Adrenal gland (tissue), 12 donors: ENCODE data around the gene PDE4DIP. TPM values are rescaled to one million over a fixed set of nuclear protein-coding genes. Genes with fewer than 3 reads are reported as not detected.
"Not testable (repeated sequence)": the region's sequence is repeated elsewhere in the genome, so short reads cannot be mapped to it uniquely, and the experiment has no call there.

Experiments
- DNase-seq, 7 donors: peaks; one replicate each; pipeline ENCODE4 v3.0.0-alpha.2; 2019 to 2020
- H3K27ac ChIP-seq, 5 donors: fragments of 200-600 bp; sonication (generic) in 4 of 5; 1 replicate in 3 of 5; 2 replicates in 2 of 5; pipeline versions ENCODE4 v1.5.1 to v1.8.0; 2016 to 2020; ENCODE audit warnings: mild to moderate bottlenecking in 1 of 5
- H3K27me3 ChIP-seq: fragments of 200-600 bp; 2 replicates; pipeline ENCODE4 v1.8.0; 2021
- H3K36me3 ChIP-seq, 2 donors: fragments of 200-600 bp; replicated peaks in 1 of 2; 1 replicate in 1 of 2; 2 replicates in 1 of 2; pipeline versions ENCODE4 v1.5.1 to v1.8.0; 2018 to 2022
- H3K4me1 ChIP-seq, 2 donors: fragments of 200-600 bp; replicated peaks in 1 of 2; 1 replicate in 1 of 2; 2 replicates in 1 of 2; pipeline versions ENCODE4 v1.5.1 to v1.8.0; 2018 to 2021
- H3K4me3 ChIP-seq, 4 donors: fragments of 200-600 bp; sonication (generic) in 3 of 4; one replicate each; pipeline ENCODE4 v1.5.1; 2016 to 2018
- H3K9me3 ChIP-seq, 3 donors: fragments of 200-600 bp; sonication (generic) in 1 of 3; replicated peaks in 1 of 3; 1 replicate in 2 of 3; 2 replicates in 1 of 3; pipeline versions ENCODE4 v1.5.1 to v1.8.0; 2016 to 2021
- WGBS, 4 donors: extraction: QIAGEN DNeasy Blood & Tissue Kit in 2 of 4; methylation state at CpG; one replicate each; pipeline versions ENCODE4 v1.1.5 to v1.1.7; 2013 to 2017; 5-methylcytosine and 5-hydroxymethylcytosine counted together
- intact Hi-C, 2 donors: fragments of 100-400 bp; cut with DNase I; formaldehyde crosslinking; loops; one replicate each; pipeline versions ENCODE4 v1.14.1 to v1.15.0; 2022 to 2023
- polyA plus RNA-seq, 3 donors: library from polyadenylated mRNA; stranded (reverse); fragments of 200-250 nt in 2 of 3; fragments of 350-450 nt in 1 of 3; fragmentation: Illumina TruSeq in 1 of 3; extraction: RNeasy Lipid Tissue Mini Kit (QIAGEN cat#74804) in 1 of 3; gene quantifications; one replicate each; pipeline ENCODE4 v1.2.3, GENCODE V29; 2013 to 2014
- total RNA-seq, 9 donors: library from RNA; depleted of rRNA in 4 of 9; stranded (reverse); fragments of >200 nt in 4 of 9; fragments of 120-200 nt in 1 of 9; fragmentation: NEBNext Ultra II Directional in 1 of 9; extraction: Animal tissue kit (Norgen Biotek cat#: 25700) in 1 of 9; gene quantifications; one replicate each; pipeline versions ENCODE4 v1.1.0 to v1.2.4, GENCODE V29; 2013 to 2023
- donor health status: healthy with polysubstance abuse.
- donor health status: Bipolar disorder and iron deficiency.
- donor health status: DM: yes; HTN: yes; CAD: no.
- donor health status: DM: no; HTN: no; CAD: no.
- donor health status: DM: no; HTN: no; CAD: no.
- donor health status: DM: yes; HTN: yes; CAD: no.

PDE4DIP gene
- total and polyA plus RNA-seq, 12 donors: 6.1 to 31.9 (median 22.2) TPM

- H3K27ac ChIP-seq, intact Hi-C loops, DNase-seq, H3K4me3 ChIP-seq, H3K27me3 ChIP-seq, H3K36me3 ChIP-seq, H3K4me1 ChIP-seq, H3K9me3 ChIP-seq: not testable (repeated sequence)
- WGBS, 4 donors: no CpG with 5 or more reads among the region's 5 CpGs
Measured at GRCh38 chr1:148900026-148900425, 55.8 kb downstream of the PDE4DIP start.

GRCh38 chr1:148900691-148901090, 56.5 kb downstream of the PDE4DIP start:
- H3K4me1 ChIP-seq, H3K27ac ChIP-seq, H3K36me3 ChIP-seq, H3K4me3 ChIP-seq, DNase-seq, intact Hi-C loops, H3K9me3 ChIP-seq, H3K27me3 ChIP-seq: not testable (repeated sequence)
- no CpG with 5 or more reads among the region's 3 CpGs for WGBS, 4 donors

- H3K4me3 ChIP-seq, intact Hi-C loops, DNase-seq, H3K9me3 ChIP-seq, H3K4me1 ChIP-seq, H3K36me3 ChIP-seq, H3K27me3 ChIP-seq: not testable (repeated sequence)
- 48 to 66% methylated on average over 3 of the region's 9 CpGs; no CpG with 5 or more reads in 2 of the 4 donors for WGBS, 4 donors
- H3K27ac ChIP-seq: peak overlapping the region in 1 of 5 donors; percentile 36
Measured at GRCh38 chr1:148901150-148901952, 57.1 kb downstream of the PDE4DIP start.

GRCh38 chr1:148901953-148902341, 57.7 kb downstream of the PDE4DIP start:
- intact Hi-C loops, H3K4me3 ChIP-seq, H3K9me3 ChIP-seq, DNase-seq, H3K4me1 ChIP-seq, H3K27me3 ChIP-seq, H3K36me3 ChIP-seq: not testable (repeated sequence)
- WGBS, 4 donors: no CpG with 5 or more reads among the region's 4 CpGs
- peak overlapping the region in 1 of 5 donors; percentile 36 for H3K27ac ChIP-seq

GRCh38 chr1:148909219-148909826, 65.1 kb downstream of the PDE4DIP start:
- DNase-seq, H3K36me3 ChIP-seq, H3K4me3 ChIP-seq, H3K27ac ChIP-seq, H3K9me3 ChIP-seq, intact Hi-C loops, H3K4me1 ChIP-seq, H3K27me3 ChIP-seq: not testable (repeated sequence)
- WGBS, 4 donors: no CpG with 5 or more reads among the region's 4 CpGs

GRCh38 chr1:148911303-148911928, 67.2 kb downstream of the PDE4DIP start:
- H3K9me3 ChIP-seq, H3K4me1 ChIP-seq, intact Hi-C loops, DNase-seq, H3K27me3 ChIP-seq, H3K27ac ChIP-seq, H3K4me3 ChIP-seq, H3K36me3 ChIP-seq: not testable (repeated sequence)
- no CpG with 5 or more reads among the region's 5 CpGs for WGBS, 4 donors

GRCh38 chr1:148916222-148916621, 72.0 kb downstream of the PDE4DIP start:
- intact Hi-C loops, H3K27me3 ChIP-seq, H3K36me3 ChIP-seq, H3K27ac ChIP-seq, H3K4me3 ChIP-seq, DNase-seq, H3K4me1 ChIP-seq, H3K9me3 ChIP-seq: not testable (repeated sequence)
- no CpG with 5 or more reads among the region's 2 CpGs for WGBS, 4 donors

- H3K9me3 ChIP-seq, H3K27ac ChIP-seq, H3K4me3 ChIP-seq, intact Hi-C loops, H3K4me1 ChIP-seq, DNase-seq, H3K36me3 ChIP-seq, H3K27me3 ChIP-seq: not testable (repeated sequence)
- WGBS, 4 donors: 20 to 39% (median 32%) methylated on average over 2 to 3 of the region's 4 CpGs
Measured at GRCh38 chr1:148916695-148917348, 72.6 kb downstream of the PDE4DIP start.

- intact Hi-C loops, H3K27me3 ChIP-seq, H3K4me3 ChIP-seq, DNase-seq, H3K36me3 ChIP-seq, H3K9me3 ChIP-seq, H3K4me1 ChIP-seq, H3K27ac ChIP-seq: not testable (repeated sequence)
- 56 to 72% (median 59%) methylated on average over 2 of the region's 3 CpGs for WGBS, 4 donors
Measured at GRCh38 chr1:148918836-148919447, 74.7 kb downstream of the PDE4DIP start.

GRCh38 chr1:148921047-148921446, 76.8 kb downstream of the PDE4DIP start:
- intact Hi-C loops: not testable (repeated sequence)

More at GRCh38 chr1:148921047-148921446, 76.8 kb downstream of the PDE4DIP start:
- H3K27me3 ChIP-seq, H3K36me3 ChIP-seq, H3K9me3 ChIP-seq, H3K4me1 ChIP-seq, DNase-seq, H3K27ac ChIP-seq, H3K4me3 ChIP-seq: not testable (repeated sequence)
- no CpG with 5 or more reads among the region's 1 CpG for WGBS, 4 donors
